AG09309 (cell line): ENCODE measurements around the gene GSN.

ENCODE experiments used
- DNase-seq: peaks from one replicate; pipeline ENCODE4 v3.0.0-alpha.2; 2010; ENCODE audit warnings: low read depth
- H3K4me3 ChIP-seq: 2 replicates; pipeline ENCODE4 v1.5.1; 2011; ENCODE audit warnings: mild to moderate bottlenecking, low read depth, low read length, moderate library complexity; ENCODE audit not compliant: control insufficient read depth
- CTCF ChIP-seq: IDR thresholded peaks from 2 replicates; pipeline ENCODE4 v1.5.1; 2011; ENCODE audit warnings: mild to moderate bottlenecking, low read depth, low read length, inconsistent platforms; ENCODE audit not compliant: insufficient read depth, control insufficient read depth; ENCODE audit errors: missing control alignments

Gene GSN

DNA sequence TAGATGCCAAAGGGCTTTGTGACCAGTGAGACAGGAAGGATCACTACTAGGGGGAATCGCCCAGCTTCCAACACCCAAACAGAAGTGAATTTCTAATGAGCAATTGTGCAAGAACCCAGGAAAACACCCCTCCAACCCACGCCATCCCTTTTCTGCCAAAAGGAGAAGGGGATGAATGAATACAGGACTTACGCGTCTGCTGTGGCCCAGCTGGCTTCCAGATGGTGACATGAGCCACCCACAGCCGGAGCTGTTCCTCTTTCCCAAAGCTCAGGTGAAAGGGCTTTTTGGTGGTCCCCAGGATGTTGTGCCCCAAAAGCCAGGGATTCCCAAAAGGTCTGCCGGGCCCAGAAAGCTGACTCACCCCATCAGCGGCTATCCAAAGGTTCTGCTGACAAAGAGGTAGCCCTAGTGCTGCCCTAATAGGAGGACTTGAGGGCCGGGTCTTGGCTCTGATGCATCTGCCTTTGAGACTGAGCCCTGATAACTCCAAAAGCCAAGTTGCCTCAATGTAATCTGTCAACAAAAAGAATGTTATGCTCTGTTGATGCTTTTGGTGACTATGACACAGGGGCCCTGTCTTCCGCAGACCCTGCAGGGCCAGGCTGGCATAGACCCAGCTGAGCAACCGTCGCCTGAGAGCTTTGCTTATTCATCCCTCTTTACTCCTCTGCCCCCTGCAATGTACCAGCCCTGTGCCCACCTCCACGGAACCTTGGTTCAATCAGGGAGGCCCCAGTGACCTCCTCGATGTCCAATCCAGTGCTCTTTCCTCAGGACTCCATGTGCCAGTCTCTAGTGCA is 14.5 kb downstream of the GSN start:
- no peak for TF ChIP-seq CTCF
- DNase-seq, result no peak
- no peak overlapping the region for H3K4me3 ChIP-seq

DNA sequence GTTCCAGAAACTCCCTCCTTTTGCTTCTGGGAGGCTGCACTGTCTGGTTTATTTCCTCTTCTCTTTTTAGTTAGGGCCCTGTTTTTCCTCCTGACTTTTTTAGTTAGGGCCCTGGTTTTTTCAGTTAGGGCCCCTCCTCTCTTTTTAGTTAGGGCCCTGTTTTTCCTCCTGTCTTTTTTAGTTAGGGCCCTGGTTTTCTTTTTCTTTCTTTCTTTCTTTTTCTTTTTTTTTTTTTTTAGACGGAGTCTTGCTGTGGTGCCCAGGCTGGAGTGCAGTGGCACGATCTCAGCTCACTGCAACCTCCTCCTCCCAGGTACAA is 15.1 kb downstream of the GSN start:
- TF ChIP-seq CTCF, result no peak
- H3K4me3 ChIP-seq, result no peak overlapping the region
- no peak for DNase-seq

GRCh38 chr9:121283856-121284732 is 16.1 kb downstream of the GSN start:
- no peak overlapping the region for H3K4me3 ChIP-seq
- no peak for DNase-seq
- no peak for TF ChIP-seq CTCF

DNA sequence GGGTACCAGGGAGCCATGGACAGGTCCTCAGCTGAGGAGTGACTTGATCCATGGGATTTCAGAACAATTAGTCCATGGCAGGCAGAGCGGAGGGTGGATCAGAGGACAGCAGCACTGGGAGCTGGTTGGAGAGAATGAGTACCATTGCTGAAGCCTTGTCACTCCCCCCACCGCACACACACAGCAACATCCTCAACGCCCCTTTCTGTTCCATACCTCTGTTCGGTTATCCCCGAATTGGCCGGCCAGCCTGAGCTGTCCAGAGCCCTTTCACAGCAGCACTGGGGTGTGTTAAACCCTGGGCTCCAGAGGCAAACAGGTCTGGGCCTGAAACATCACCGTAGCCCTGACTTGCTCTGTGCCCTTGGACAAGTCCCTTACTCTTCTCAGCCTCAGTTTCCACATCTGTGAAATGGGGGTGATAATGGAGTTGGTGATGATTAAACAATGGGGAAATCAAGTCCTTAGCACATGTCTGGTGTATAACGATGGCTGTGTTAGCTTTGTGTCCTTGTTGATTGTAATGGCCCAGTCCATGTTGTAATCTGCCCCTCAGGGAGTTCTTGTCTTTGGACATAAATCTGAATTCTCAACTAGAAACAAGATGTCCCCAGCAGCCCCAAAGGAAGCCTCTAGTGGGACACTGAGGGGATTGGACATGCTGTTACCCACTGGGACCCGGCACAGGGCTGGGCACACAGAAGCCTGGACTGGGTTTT is 16.9 kb downstream of the GSN start:
- no peak for TF ChIP-seq CTCF
- no peak for DNase-seq
- H3K4me3 ChIP-seq, result no peak overlapping the region

- peak; percentile 52 for DNase-seq
- no peak for TF ChIP-seq CTCF
- peak overlapping the region; percentile 2; the same call in 1 of the 2 replicates for H3K4me3 ChIP-seq
Observed at GRCh38 chr9:121285835-121286687, 18.1 kb downstream of the GSN start.

DNA sequence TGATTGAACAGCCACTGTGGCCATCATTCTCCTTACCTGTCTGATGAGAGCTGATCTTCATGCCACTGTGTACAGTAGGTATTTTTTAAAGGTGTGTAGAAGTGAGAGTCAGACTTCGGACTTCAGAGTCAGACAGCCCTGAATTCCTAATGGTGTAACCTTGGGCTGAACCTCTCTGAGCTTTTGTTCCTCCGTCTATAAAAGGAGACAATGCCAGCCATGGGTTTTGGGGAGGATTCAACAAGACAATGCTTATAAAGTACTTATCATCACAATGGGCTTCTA is 18.7 kb downstream of the GSN start:
- H3K4me3 ChIP-seq, result no peak overlapping the region

More for the DNA sequence above, 18.7 kb downstream of the GSN start:
- no peak for DNase-seq
- no peak for TF ChIP-seq CTCF
